NCI-H2227 (cell line): Measurements from ENCODE around the gene PPP1R14B.
A peak's percentile ranks its signal among the peaks of the same experiment; 100 is the strongest.

Source experiments
- DNase-seq: peaks from one replicate; lab custom pipeline; 2025; ENCODE audit not compliant: unreplicated experiment; lab: John Stamatoyannopoulos, UW

Gene PPP1R14B

GRCh38 chr11:64262271-64263002, 15.7 kb upstream of the PPP1R14B start:
- DNase-seq: no peak

- no peak for DNase-seq
Observed at GRCh38 chr11:64261556-64262080, 14.9 kb upstream of the PPP1R14B start.

GRCh38 chr11:64260147-64260708, 13.5 kb upstream of the PPP1R14B start:
- DNase-seq: no peak

GRCh38 chr11:64259533-64260067, 12.9 kb upstream of the PPP1R14B start:
- DNase-seq: no peak

GRCh38 chr11:64258946-64259532, 12.3 kb upstream of the PPP1R14B start:
- no peak for DNase-seq

- DNase-seq: no peak
Observed at GRCh38 chr11:64258356-64258755, 11.6 kb upstream of the PPP1R14B start.

GRCh38 chr11:64256300-64256699, 9.6 kb upstream of the PPP1R14B start:
- no peak for DNase-seq

GRCh38 chr11:64255135-64256128, 8.7 kb upstream of the PPP1R14B start:
- no peak for DNase-seq

- no peak for DNase-seq
Observed at GRCh38 chr11:64254326-64254725, 7.6 kb upstream of the PPP1R14B start.

- no peak for DNase-seq
Observed at GRCh38 chr11:64253481-64253880, 6.7 kb upstream of the PPP1R14B start.

GRCh38 chr11:64253043-64253442, 6.3 kb upstream of the PPP1R14B start:
- DNase-seq: no peak

GRCh38 chr11:64252003-64252872, 5.5 kb upstream of the PPP1R14B start:
- peak; percentile 43 for DNase-seq

- no peak for DNase-seq
Observed at GRCh38 chr11:64251753-64252002, 4.9 kb upstream of the PPP1R14B start.

- peak; percentile 82 for DNase-seq
Observed at GRCh38 chr11:64251016-64251752, 4.4 kb upstream of the PPP1R14B start, which contains the start of gene PLCB3. Gene PLCB3, plus strand, starts transcription at chr11:64251530. Its CDS starts 120 bp downstream, at chr11:64251650.

GRCh38 chr11:64250415-64251015, 3.8 kb upstream of the PPP1R14B start:
- DNase-seq: peak; percentile 67

- peak; percentile 70 for DNase-seq
Observed at GRCh38 chr11:64249563-64250414, 3.0 kb upstream of the PPP1R14B start.

GRCh38 chr11:64249038-64249437, 2.3 kb upstream of the PPP1R14B start:
- DNase-seq: no peak

GRCh38 chr11:64248578-64248977, 1.8 kb upstream of the PPP1R14B start:
- no peak for DNase-seq
